ENCODE data around the gene CD109.
"Not testable (repeated sequence)": the region's sequence is repeated elsewhere in the genome, so short reads cannot be mapped to it uniquely, and the experiment has no call there.

CD109 gene

GRCh38 chr6:73703466-73703865 lies 7.5 kb downstream of the CD109 start:
- Mint-ChIP-seq H3K4me3 (no peak overlapping the region), H3K9me3 (no peaks in the 10 kb centered on the region), H3K4me1 (ENCODE audit: low read depth) (peaks cover 20% of the 10 kb centered on the region), H3K36me3 (ENCODE audit: low read depth) (peaks cover 28% of the 10 kb centered on the region), H3K27ac (no peak overlapping the region), H3K27me3 (ENCODE audit: low read depth) (no peaks in the 10 kb centered on the region)

DNA sequence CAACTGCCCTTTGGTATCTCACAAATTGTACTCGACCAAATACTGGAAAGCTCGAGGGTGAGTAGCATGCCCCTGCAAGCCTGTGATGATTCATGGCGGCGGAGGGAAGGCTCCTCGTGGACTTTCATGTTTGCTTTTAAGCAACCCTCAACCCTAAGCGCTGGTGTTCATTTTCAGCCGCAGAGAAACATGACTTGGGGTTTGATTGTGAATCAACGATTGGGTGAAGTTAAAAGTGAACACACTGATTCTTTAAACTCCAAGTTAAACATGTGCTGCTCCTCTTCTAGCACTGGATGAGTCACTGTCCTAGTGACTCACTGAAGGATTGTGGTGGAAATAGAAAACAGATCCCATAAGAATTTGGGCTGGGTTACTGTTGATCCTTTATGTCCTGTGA lies 8.3 kb downstream of the CD109 start:
- no peaks in the 10 kb centered on the region for H3K27me3 Mint-ChIP-seq (ENCODE audit: low read depth)
- H3K36me3 Mint-ChIP-seq (ENCODE audit: low read depth), result peaks cover 27% of the 10 kb centered on the region
- no peak overlapping the region for H3K4me3 Mint-ChIP-seq
- no peak overlapping the region for H3K27ac Mint-ChIP-seq
- H3K4me1 Mint-ChIP-seq (ENCODE audit: low read depth), result peaks cover 19% of the 10 kb centered on the region
- no peaks in the 10 kb centered on the region for H3K9me3 Mint-ChIP-seq

DNA sequence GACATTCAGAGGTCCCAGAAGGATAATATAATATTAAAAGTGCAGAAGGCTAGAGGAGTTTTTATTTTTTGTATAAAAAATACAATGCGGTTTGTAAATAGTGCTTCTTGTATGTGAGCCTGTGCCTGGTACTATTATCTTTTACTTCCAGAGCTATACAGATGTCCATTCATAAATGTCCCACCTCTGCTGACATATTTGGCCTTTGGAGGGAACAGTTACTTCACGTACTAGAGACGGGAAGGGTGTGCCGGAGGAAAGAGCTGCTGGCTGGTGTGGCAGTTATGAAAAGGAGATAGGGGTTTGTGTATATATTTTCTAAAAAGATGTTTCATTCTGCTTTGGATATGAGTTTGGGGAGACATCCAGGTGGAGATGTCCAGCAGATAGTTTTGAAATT lies 8.8 kb downstream of the CD109 start:
- Mint-ChIP-seq H3K27me3 (ENCODE audit: low read depth) (no peaks in the 10 kb centered on the region), H3K27ac (no peak overlapping the region), H3K9me3 (no peaks in the 10 kb centered on the region), H3K36me3 (ENCODE audit: low read depth) (peaks cover 24% of the 10 kb centered on the region), H3K4me1 (ENCODE audit: low read depth) (peaks cover 14% of the 10 kb centered on the region), H3K4me3 (no peak overlapping the region)

GRCh38 chr6:73706971-73707370 lies 11.0 kb downstream of the CD109 start:
- Mint-ChIP-seq H3K27me3 (ENCODE audit: low read depth) (no peaks in the 10 kb centered on the region), H3K36me3 (ENCODE audit: low read depth) (peaks cover 18% of the 10 kb centered on the region)

GRCh38 chr6:73710470-73710869 lies 14.5 kb downstream of the CD109 start:
- Mint-ChIP-seq H3K36me3 (ENCODE audit: low read depth) (peaks cover 16% of the 10 kb centered on the region), H3K9me3 (no peaks in the 10 kb centered on the region), H3K27me3 (ENCODE audit: low read depth) (no peaks in the 10 kb centered on the region), H3K27ac (no peak overlapping the region), H3K4me3 (no peak overlapping the region), H3K4me1 (ENCODE audit: low read depth) (peaks cover 14% of the 10 kb centered on the region)

More at GRCh38 chr6:73706971-73707370, 11.0 kb downstream of the CD109 start:
- no peak overlapping the region for H3K27ac Mint-ChIP-seq
- no peaks in the 10 kb centered on the region for H3K9me3 Mint-ChIP-seq
- peaks cover 10% of the 10 kb centered on the region for H3K4me1 Mint-ChIP-seq (ENCODE audit: low read depth)
- no peak overlapping the region for H3K4me3 Mint-ChIP-seq

- peaks cover 16% of the 10 kb centered on the region for H3K36me3 Mint-ChIP-seq (ENCODE audit: low read depth)
- H3K27me3 Mint-ChIP-seq (ENCODE audit: low read depth), result no peaks in the 10 kb centered on the region
- no peak overlapping the region for H3K27ac Mint-ChIP-seq
- H3K4me1 Mint-ChIP-seq (ENCODE audit: low read depth), result peaks cover 14% of the 10 kb centered on the region
- H3K9me3 Mint-ChIP-seq, result no peaks in the 10 kb centered on the region
- no peak overlapping the region for H3K4me3 Mint-ChIP-seq
Observed at GRCh38 chr6:73710948-73711347, 14.9 kb downstream of the CD109 start.

DNA sequence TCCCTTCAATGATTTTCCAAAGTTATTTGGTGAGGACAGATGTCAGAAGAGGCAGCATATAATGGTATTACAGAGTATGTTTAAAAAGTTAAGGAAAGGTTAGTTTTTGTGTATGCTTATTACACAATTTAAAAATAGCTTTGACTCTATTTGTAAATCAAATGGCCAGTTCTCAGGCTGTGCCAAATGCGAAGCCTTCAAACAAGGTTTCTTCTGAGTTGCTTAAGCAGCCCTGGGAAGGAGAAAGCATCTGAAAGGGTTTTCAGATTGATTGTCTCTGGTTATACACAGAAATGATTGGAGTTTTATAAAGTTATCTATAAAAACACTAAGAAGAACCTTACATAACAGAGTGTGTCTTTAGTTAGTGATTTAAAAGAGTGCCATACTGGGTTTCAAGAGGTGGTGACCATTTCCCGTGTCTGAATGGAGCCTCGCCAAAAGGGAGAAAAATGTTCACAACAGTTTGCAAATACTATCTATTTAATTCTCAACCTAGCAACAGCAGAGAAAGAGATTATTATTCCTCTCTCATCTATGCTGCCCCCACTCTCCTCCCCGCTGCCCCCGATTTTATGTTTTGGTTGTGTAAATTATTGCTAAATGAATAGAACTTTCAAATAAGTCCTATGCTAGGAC lies 16.7 kb downstream of the CD109 start:
- no peaks in the 10 kb centered on the region for H3K27me3 Mint-ChIP-seq (ENCODE audit: low read depth)
- H3K4me1 Mint-ChIP-seq (ENCODE audit: low read depth), result peaks cover 17% of the 10 kb centered on the region
- no peak overlapping the region for H3K4me3 Mint-ChIP-seq
- peaks cover 16% of the 10 kb centered on the region for H3K36me3 Mint-ChIP-seq (ENCODE audit: low read depth)
- no peaks in the 10 kb centered on the region for H3K9me3 Mint-ChIP-seq
- H3K27ac Mint-ChIP-seq, result no peak overlapping the region

DNA sequence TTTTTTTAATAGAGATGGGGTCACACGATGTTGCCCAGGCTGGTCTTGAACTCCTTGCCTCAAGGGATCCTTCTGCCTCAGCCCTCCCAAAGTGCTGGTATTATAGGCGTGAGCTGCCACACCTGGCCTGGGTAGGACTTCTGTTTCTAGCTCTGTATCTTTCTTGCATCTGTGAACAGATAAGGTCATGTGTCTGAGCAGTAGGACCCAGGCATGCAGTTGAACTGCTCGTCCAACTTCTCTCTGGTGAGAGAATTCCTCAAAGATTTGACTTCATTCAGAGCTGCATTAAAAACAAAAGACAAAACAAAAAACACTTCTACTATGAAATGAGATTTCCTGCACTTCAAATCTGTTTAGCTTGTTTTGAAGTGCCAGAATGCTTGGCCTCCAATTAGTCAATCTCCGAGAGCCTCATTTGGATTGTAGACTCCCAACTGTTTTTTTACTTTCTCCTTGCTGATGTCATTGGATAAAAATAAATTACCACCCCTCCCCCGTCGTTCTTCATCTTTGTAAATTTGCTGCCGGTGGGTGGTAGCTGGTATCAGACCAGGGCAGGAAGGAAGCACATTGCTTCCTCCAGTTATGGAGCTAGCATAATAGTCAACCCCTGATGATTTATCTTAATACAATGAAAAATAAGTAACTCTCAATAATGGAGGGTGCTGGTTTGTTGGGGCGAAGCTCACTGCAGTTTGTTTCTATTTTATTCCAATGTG lies 17.6 kb downstream of the CD109 start:
- Mint-ChIP-seq H3K4me3 (no peak overlapping the region), H3K36me3 (ENCODE audit: low read depth) (peaks cover 17% of the 10 kb centered on the region), H3K27me3 (ENCODE audit: low read depth) (no peaks in the 10 kb centered on the region), H3K27ac (peak overlapping the region; percentile 3), H3K4me1 (ENCODE audit: low read depth) (peaks cover 19% of the 10 kb centered on the region), H3K9me3 (no peaks in the 10 kb centered on the region)

DNA sequence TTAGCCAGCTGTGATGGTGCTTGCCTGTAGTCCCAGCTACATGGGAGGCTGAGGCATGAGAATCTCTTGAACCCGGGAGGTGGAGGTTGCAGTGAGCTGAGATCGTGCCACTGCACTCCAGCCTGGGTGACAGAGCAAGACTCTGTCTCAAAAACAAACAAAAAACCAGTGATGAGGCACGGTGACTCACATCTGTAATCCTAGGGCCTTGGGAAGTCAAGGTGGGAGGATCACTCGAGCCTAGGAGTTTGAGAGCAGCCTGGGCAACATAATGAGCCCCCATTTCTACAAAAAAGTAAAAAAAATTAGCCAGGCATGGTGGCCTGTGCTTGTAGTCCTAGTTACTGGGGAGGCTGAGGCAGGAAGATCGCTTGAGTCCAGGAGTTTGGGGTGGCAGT lies 19.1 kb downstream of the CD109 start:
- H3K27ac Mint-ChIP-seq; H3K4me3 Mint-ChIP-seq; H3K27me3 Mint-ChIP-seq (ENCODE audit: low read depth); H3K9me3 Mint-ChIP-seq: not testable (repeated sequence)
- Mint-ChIP-seq H3K36me3 (ENCODE audit: low read depth) (peaks cover 13% of the 10 kb centered on the region), H3K4me1 (ENCODE audit: low read depth) (peaks cover 19% of the 10 kb centered on the region)

GRCh38 chr6:73719046-73719445 lies 23.0 kb downstream of the CD109 start:
- H3K27ac Mint-ChIP-seq, result no peak overlapping the region
- no peak overlapping the region for H3K4me3 Mint-ChIP-seq
- H3K27me3 Mint-ChIP-seq (ENCODE audit: low read depth), result no peaks in the 10 kb centered on the region
- H3K9me3 Mint-ChIP-seq, result no peaks in the 10 kb centered on the region
- H3K4me1 Mint-ChIP-seq (ENCODE audit: low read depth), result peaks cover 25% of the 10 kb centered on the region
- H3K36me3 Mint-ChIP-seq (ENCODE audit: low read depth), result peaks cover 16% of the 10 kb centered on the region

DNA sequence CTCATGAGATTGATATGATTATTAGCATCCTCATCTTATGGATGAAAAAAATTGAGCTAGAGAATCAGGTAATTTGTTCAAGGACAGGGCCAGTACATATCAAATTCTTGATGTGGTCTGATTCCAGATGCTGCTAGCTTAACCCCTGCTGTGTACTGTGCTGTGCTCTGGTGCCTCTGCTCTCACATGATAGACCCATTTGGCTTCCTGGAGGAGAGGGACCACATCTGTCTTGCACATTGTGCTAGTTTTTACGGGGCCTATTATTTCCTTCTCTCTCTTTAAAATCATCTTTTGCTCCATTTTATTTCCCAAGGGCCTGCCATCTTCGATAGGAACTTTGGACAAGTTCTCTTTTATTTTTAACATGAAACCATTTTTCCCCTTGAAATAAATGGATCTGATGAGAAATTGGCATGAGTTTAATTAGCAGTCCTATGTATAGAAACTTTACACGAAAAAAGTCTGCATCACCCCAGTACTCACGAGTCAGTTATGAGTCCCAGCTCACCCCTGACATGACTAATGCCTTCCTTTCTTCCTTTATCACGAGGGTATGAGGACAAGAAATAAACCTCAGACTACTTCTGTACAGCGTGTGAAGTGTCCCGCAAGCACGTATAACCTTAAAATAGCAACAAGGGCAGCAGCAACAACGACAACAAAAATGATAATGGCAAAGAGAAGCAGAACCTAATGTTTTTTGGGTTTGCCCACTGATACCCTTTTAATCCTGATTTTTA lies 26.5 kb downstream of the CD109 start:
- Mint-ChIP-seq H3K36me3 (ENCODE audit: low read depth) (peaks cover 15% of the 10 kb centered on the region), H3K27ac (peak overlapping the region; percentile 65), H3K4me3 (peak overlapping the region; percentile 6), H3K27me3 (ENCODE audit: low read depth) (no peaks in the 10 kb centered on the region), H3K4me1 (ENCODE audit: low read depth) (peaks cover 34% of the 10 kb centered on the region), H3K9me3 (no peaks in the 10 kb centered on the region)

DNA sequence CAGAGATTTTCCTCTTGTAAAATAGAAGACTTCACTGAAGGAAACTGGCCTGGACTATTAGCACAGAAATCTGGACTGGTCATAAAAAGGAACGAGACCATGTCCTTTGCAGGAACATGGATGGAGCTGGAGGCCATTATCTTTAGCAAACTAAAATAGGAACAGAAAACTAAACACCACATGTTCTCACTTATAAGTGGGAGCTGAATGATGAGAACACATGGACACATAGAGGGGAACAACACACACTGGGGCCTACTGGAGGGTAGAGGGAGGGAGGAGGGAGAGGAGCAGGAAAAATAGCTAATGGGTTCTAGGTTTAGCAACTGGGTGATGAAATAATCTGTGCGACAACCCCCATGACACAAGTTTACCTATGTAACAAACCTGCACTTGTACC lies 27.5 kb downstream of the CD109 start:
- not testable (repeated sequence) for H3K4me3 Mint-ChIP-seq; H3K9me3 Mint-ChIP-seq; H3K27me3 Mint-ChIP-seq (ENCODE audit: low read depth)
- Mint-ChIP-seq H3K36me3 (ENCODE audit: low read depth) (peaks cover 15% of the 10 kb centered on the region), H3K4me1 (ENCODE audit: low read depth) (peaks cover 33% of the 10 kb centered on the region), H3K27ac (peak overlapping the region; percentile 73)

GRCh38 chr6:73724389-73724788 lies 28.4 kb downstream of the CD109 start:
- no peak overlapping the region for H3K4me3 Mint-ChIP-seq
- peaks cover 37% of the 10 kb centered on the region for H3K4me1 Mint-ChIP-seq (ENCODE audit: low read depth)
- H3K9me3 Mint-ChIP-seq, result no peaks in the 10 kb centered on the region
- H3K36me3 Mint-ChIP-seq (ENCODE audit: low read depth), result peaks cover 18% of the 10 kb centered on the region
- peak overlapping the region; percentile 47 for H3K27ac Mint-ChIP-seq
- H3K27me3 Mint-ChIP-seq (ENCODE audit: low read depth), result no peaks in the 10 kb centered on the region

DNA sequence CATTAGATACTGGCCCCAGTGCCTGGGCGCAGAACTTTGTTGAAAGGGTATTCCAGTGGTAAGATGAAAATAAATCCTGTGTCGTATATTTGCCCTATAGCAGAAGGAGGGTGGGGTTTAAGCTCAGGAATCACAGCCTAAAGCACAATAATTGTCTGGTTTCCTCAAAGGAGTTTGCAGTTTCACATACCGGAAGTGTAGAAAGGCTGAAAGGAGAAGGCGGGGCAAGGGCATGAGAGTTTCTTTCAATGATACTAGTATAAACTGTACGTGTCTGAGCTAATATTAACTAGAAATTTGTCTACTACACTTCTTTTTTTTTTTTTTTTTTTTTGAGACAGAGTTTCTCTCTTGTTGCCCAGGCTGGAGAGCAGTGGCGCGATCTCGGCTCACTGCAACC lies 29.2 kb downstream of the CD109 start:
- peaks cover 41% of the 10 kb centered on the region for H3K4me1 Mint-ChIP-seq (ENCODE audit: low read depth)
- peaks cover 16% of the 10 kb centered on the region for H3K36me3 Mint-ChIP-seq (ENCODE audit: low read depth)
- not testable (repeated sequence) for H3K9me3 Mint-ChIP-seq; H3K27me3 Mint-ChIP-seq (ENCODE audit: low read depth)
- H3K27ac Mint-ChIP-seq, result peak overlapping the region; percentile 53
- H3K4me3 Mint-ChIP-seq, result peak overlapping the region; percentile 9

DNA sequence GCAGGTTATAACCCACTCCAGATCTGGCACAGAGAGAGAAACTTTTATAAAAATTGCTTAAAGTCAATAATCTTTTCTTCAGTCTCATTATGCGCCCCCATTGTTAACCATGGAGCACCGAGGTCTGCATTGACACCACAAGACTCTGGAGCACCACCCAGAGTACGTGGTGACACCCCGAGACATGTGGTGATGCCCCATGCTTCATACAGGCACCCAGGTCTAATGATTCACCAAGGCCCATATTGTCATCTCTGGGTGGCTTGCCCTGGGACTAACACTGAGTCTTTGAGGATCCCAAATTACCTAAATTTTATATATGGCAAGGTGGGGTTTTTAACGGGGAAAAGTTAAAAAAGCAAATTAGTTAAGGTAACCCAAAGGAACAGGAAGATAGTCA lies 31.1 kb downstream of the CD109 start:
- Mint-ChIP-seq H3K27me3 (ENCODE audit: low read depth) (no peaks in the 10 kb centered on the region), H3K4me3 (no peak overlapping the region), H3K36me3 (ENCODE audit: low read depth) (peaks cover 15% of the 10 kb centered on the region), H3K4me1 (ENCODE audit: low read depth) (peaks cover 38% of the 10 kb centered on the region), H3K9me3 (no peaks in the 10 kb centered on the region), H3K27ac (no peak overlapping the region)
